HG03575 (cell line): ENCODE results near the gene TMEM200A.

Experiments used
- ATAC-seq: cut with Tn5 transposase; IDR thresholded peaks from one replicate; pipeline ENCODE4 v1.9.1; 2021; ENCODE audit not compliant: unreplicated experiment, insufficient number of reproducible peaks, low FRiP score; ENCODE audit errors: extremely low read depth

Gene TMEM200A

DNA sequence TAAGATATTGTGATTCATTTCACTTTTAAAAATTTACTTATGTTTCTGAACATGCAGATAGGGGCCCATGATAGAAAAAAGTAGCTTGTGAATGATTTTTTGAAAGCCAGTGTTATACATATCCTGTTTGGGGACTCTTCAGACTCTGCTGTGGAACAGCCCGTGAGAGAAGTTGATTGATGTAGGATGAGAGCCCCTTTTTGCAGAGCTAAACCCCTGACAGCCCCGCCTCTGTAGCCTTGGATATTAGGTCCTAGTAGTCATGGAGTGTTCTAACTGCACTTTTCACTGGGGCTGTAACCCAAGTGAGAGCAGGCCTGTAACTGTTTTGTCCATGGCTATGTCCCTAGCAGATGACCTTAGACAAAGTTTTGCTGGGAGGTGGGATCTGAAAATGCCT, 8.2 kb downstream of the TMEM200A start:
- no peak for ATAC-seq

DNA sequence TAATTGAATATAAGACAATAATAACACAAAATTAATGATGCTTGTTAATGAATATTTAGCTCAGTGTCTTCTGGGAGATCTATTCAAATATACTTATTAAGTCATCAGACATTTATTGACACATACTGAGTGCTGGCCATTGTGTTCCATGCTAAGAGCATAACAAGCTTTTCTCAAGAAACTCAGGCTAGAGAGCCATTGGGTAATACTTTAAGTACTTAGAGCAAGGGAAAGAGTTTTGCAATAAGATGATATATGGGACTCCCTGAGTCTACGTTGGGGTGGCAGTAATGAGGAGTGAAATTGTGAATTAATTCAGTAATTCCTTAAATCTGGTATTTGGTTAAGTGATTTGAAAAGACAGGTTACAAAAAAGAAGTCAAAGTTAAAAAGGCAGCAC, 11.1 kb downstream of the TMEM200A start:
- no peak for ATAC-seq

DNA sequence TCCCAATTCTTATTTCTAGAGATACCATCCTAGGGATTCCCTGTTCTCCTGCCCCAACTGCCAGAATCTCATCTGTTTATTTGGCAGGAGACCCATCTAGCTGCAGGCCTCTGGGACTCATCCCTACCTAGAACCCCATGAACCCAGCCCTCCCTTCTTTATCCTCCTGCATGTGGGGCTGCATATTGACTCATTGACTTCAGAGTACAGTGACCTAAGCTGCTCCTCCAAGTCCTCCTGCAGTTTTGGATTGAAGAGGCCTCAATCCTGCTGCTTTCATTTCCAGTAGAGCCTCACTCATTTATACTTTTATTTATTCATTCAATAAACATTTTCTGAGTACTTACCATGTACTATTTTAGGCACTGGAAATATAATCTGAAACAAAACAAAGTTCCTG, 11.6 kb downstream of the TMEM200A start:
- ATAC-seq, result no peak

DNA sequence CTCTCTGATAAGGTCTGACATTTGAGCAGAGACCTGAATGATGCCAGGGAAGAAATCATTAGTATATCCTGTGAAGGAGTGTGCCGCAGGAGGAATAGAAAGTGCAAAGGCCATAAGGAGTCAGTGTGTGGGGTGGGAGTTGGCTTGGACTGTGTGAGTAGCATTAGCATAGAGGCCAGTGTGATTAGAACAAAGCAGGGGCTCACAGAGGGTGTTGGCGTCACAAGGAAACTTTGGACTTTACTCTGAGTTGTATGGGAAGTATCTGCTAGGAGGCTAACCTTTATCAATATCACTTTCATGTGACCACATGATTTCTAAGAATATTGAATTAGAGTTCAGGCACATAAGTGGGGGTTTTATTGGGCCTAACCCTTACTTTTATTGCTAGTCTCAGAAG, 12.1 kb downstream of the TMEM200A start:
- ATAC-seq, result no peak

DNA sequence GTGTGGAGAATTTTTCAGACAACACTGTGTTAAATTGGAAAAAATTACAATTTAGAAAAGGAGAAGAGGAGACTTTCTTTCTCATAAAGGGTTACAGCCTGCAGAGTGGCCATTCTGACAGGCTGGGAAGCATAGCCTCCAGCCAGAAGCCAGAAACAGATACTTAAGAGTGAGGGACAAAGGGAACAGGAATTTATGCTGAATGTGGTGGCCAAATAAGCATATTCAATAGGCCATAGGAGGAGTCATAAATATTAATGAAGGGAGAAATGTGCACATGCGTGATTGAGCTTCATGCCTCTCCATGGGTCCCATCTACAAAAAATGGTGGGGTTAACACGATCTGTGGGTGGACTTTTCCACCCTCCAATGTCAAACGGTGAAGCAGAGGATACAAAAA, 13.4 kb downstream of the TMEM200A start:
- ATAC-seq, result no peak

DNA sequence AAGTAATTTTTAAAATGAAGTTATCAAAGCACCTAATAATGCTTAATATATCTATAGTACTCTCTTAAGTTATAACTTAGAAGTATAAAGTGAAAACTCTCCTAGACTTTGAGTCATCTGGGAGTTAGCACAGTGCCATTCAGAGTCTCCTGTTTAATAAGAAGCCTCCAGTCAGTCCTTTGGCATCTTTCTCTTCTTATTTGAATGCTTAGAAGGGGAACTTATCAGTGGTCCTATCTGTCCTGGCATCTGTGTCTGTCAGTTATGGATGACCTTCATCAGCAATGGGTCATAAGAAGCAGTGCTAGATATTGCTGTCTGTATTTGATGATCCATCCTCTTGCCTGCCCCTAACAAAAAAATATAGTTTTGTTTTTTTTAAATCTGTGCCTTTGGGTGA, 15.2 kb downstream of the TMEM200A start:
- ATAC-seq, result no peak

DNA sequence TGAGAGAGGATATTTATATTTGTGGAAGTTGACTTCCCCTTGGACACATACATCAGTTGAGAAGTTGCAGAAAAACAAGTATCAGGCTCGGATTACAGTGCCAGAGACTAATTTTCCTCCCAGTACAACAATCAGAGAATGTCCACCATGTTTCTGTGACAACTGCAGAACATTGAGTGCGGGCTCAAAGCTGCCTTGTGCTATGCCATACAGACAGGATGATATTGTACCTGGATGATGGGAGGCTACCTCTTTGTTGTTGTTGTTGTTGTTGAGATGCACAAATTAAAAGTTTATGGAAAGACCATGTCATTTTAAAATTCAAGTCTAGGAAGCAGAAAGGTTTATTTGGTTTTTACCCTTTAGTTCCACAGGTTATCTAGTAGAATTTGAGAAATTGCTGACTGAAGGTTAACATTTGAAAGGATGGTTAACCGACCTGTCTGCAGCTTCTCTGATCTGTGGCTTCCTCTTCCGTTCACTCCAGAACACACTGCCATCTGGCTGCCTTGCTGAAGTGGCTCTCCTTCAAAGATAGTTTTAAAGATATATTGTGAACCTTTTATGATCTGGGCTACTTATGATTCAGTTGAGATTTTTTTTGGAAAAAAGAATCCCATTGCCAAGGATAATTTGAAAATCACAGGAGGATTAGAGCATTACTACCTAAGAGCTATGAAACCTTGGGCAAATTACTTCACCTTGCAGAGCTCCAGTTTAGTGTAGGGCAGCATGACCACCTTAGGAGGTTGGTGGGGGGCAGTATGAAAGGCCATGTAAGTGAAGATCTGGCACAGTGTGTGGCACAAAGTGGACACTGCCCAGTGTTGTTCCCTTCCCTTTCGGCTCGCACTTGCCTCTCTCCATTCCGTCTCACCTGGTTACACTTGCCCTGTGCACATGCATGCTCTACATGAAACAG, 15.9 kb downstream of the TMEM200A start:
- no peak for ATAC-seq

DNA sequence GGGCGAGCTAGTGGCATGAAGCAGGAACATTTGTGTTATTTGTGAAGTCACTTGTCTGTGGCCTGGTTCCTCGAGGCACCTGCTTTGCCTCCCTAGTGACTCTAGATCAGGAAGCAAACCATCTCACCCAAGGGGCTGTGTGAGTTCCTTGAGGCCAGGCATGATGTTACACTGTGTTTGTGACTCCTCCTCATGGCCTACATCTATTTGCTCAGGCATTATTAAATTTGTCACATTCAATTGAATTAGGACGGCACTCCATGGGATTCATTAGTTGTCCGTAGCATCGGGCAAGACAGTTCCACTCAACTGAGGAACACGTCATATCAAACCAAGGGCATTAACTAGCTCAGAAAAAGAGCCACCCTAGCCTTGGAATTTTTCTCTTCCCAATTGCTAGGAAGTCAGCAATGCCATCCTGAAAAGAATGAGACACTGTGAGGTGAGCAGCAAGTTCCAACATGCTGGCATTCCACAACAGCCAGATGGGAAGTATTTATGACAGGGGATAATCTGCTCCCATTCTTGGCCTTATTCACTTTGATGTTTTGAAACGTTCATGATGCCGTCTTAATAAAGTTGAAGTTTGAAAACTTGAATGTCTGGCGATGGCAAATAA, 17.2 kb downstream of the TMEM200A start:
- no peak for ATAC-seq

DNA sequence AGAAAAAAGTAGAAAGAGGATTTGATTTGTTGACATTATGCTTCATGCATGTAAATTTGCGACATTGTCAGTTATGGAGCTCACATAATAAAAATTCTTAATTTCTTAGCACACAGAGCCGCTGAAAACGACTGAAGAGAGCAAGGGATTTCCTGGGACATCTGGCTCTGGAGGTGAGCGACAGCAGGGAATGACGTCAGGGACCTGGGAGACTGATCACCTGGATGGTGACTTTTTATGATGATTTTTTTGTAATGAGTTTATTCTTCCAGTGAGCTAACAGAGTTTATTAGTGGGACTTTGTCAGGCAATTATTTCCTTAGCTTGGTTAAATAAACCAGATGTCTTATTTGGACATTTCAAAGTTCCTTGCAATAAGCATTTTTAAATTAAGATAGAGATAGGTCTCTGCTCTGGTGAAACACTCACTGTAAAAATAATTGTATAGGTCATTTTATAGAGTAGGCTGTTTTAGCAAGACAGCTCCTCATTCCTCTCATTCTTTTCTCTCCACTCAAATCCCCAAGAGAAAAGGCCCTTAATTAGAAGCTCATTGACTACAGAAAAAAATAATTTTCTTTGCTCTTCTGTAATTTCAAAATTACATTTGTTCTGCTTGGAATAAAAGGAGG, 19.4 kb downstream of the TMEM200A start:
- ATAC-seq, result no peak

DNA sequence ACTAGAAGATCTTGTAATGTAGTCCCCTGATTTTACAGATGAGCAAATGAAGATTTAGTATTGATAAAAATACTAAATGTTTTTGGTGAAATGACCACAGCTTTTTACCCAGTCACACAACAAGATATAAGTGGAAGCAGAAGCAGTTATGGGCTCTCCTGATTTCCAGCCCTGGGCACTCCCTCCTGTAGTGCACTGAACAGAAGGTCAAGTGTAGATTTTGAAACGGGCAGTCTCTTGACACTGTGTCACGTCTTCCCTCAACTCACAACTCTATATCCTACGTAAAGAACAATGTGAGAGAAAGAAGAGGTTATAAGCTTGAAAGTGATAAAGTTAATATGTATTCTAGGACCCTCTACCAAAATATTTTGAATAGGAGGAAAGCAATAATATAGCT, 23.3 kb downstream of the TMEM200A start:
- no peak for ATAC-seq

DNA sequence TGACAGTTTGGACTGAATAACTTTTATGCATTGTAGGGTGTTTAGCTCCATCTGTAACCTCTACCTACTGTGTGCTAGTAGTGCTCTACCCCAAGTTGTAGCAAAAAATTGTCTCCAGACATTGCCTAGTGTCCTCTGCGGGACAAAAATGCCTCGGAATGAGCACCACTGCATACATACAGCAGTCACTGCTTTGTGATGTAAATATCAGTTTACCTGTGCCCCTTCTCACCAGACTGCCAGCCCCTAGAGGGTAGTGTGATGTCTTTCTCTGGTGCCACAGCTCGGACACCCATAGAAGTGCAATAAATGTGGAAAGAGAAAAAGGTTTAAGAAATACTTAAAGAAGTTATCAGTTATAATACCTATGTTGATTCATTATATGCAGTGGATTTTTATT, 25.1 kb downstream of the TMEM200A start:
- no peak for ATAC-seq

DNA sequence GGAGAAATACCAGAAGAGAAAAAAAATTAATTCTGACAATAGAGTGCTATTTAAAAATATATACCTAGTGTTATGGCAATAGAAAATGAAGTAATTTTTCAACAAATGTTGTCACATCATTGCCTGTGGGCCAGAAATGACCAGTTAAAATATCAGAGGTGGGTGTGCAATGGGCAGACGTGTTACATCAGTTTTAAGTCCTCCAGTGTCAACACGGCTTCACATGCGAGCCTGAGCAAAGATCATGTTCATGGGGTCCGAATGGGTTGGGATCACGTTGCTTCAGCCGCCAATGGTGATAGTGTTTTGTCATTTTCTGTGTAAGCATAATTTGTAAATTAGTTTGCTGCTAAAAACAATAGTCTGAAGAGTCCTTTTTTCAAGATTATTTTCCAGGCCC, 27.5 kb downstream of the TMEM200A start:
- ATAC-seq, result no peak

DNA sequence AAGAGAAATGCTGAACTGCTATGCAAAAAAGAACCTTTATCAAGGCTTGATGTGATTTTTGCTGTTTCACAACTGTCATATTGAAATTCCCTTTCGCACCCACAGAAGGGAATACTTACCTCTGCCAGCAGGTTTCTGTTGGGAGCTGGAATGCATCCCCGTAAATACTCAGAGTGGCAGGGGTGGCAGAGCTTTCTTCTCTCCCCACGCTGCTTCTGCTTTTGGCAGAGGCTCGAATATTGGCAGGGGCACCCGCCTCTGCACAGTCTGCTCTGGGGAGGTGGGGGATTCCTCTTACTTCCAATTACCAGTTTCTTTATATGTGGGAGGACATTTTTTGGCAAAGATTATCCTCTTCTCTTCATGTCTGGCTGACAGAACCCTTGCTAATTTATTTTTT, 28.4 kb downstream of the TMEM200A start:
- ATAC-seq, result no peak

DNA sequence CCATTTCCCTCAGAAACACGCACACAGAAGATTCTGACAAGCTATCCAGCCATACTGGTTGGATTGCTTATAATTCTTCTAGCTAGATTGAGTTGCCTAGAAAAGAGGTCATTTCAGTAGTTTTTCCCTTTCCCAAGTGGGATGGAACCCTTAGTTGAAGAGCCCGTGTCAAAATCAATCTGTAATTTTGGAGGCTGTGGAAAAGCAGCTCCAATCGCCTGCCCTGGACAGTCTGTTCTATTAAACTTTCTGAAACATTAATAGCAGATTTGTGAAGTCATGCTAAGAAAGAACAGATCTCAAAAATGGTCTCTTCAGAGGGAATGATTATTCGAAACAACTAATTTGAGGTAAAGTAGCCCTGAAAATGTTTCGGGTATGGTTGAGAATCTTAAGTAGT, 29.3 kb downstream of the TMEM200A start:
- no peak for ATAC-seq

DNA sequence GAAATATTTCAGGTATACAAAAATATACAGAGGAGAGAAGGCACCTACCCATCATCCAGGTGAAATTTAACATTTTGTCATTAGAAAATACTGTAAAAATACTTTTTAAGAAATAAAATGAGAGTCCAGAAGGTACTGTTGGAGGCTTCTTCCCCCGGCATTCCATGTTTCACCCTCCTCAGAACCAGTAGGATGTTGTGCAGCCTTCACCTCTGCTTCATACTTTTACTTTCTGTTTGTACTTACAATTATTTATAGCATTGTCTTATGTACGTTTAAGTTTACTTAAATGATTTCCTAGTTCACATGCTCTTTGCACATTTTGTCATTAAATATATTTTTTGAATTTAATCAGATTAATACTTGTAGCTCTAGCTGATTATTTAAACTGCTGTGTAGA, 30.9 kb downstream of the TMEM200A start:
- no peak for ATAC-seq

DNA sequence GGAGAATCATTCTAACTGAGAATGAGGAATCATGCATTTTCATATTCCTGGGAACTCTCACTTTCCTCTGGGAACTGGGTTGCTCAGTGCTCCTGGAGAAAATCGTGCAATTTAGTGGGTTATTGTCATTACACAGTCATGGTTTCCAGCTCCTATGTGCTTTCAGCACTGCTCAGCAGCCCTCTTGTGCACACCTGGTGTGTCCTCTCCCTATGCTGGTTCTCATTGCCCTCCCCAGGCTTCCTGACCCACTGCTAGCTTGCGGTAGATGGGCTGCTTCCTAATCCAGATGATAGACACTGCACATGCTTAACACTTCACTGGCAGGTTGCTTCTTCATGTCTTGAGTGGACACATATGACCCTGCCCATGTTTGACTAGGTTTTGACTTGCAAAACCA, 39.7 kb downstream of the TMEM200A start:
- ATAC-seq, result no peak

DNA sequence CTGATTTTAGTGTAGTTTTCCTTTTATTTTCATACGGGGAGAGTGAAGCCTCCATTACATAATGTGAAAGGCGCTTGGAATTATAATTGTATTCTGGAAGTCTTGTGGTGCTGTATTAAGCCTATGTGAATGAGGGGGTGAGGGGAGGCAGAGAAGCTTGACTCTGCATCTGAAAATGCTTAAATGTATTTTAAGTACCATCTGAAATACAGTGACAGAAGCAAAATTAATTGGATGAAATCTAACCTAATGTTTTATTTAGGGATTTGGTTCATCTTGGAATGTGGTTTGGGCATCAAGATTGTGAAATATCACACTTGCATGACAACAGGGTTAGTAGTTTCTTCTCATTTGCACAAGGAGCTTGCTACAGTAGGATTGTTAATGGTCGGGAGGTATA, 41.2 kb downstream of the TMEM200A start:
- ATAC-seq, result no peak

DNA sequence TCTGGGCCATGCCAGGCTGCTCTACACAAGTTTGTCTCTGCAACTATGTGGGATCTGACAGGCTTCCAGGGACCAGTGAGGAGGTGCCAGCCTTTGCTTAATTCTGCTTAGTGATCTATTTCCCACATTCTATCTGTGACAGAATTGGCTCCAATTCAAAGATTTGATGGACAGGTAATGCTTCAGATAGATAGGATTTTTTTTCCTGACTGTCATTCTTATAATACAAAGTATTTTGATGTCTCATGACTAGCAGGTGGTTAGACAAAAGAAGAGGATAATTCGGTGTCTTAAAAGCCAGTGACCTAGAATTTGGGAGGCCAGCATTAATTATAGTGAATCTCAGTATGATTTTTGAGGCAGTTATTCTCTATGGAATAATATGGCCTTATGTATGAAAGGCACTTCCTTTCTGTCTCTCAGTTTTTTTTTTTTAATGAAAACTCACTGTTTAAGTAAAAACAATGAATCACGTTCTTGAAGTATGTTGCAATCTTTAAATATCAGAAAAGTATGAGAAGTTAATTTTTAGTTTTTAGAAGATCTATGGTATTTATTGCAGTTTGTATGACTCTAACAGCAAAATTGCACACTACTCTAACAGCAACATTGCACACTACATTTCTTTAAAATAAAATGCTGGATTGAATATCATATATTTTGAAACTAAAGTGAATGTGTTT, 43.7 kb downstream of the TMEM200A start:
- ATAC-seq, result no peak

DNA sequence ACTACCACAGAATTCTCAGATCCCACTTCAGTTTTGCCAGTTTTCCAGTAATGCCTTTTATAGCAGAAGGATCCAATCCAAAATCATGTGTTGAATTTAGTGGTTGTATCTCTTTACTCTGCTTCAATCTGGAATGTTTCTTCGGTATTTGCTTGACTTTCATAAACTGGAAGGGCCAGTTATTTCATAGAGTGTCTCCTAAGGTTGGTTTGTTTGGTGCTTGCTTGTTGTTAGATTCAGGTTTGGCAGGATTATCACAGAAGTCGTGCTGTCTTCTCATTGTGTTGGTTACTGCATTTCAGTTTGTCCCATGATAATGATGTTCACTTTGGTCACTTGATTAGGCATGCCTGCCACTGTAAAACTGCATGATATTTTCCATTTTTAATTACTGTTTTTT, 45.7 kb downstream of the TMEM200A start:
- ATAC-seq, result no peak
